GM21390 (cell line): ENCODE results near the gene N4BP2L1.
"Not testable (repeated sequence)": the region's sequence is repeated elsewhere in the genome, so short reads cannot be mapped to it uniquely, and the experiment has no call there.

ENCODE experiments used
- ATAC-seq: cut with Tn5 transposase; IDR thresholded peaks from one replicate; pipeline ENCODE4 v1.9.1; 2021; ENCODE audit not compliant: unreplicated experiment

The N4BP2L1 gene

GRCh38 chr13:32391101-32391619, 36.8 kb downstream of the N4BP2L1 start:
- no peak for ATAC-seq

GRCh38 chr13:32390484-32390883, 37.4 kb downstream of the N4BP2L1 start:
- no peak for ATAC-seq

- no peak for ATAC-seq
Measured at GRCh38 chr13:32390048-32390447, 37.9 kb downstream of the N4BP2L1 start.

- ATAC-seq, result no peak
Measured at GRCh38 chr13:32385410-32385809, 42.5 kb downstream of the N4BP2L1 start.

DNA sequence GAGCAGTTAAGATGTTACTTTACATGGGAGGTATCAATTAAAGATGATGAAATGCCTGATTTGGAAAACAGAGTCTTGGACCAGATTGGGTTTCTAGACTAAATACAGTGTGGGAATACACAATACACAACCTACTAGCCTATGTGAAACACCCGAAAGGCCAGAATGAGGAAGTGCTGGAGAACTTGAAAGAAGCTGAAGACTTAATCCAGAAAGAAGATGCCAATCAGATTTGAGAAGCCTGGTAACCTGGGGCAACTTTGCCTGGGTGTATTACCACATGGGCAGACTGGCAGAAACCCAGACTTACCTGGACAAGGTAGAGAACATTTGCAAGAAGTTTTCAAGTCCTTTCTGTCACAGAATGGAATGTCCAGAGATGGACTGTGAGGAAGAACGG, 43.2 kb downstream of the N4BP2L1 start:
- no peak for ATAC-seq

DNA sequence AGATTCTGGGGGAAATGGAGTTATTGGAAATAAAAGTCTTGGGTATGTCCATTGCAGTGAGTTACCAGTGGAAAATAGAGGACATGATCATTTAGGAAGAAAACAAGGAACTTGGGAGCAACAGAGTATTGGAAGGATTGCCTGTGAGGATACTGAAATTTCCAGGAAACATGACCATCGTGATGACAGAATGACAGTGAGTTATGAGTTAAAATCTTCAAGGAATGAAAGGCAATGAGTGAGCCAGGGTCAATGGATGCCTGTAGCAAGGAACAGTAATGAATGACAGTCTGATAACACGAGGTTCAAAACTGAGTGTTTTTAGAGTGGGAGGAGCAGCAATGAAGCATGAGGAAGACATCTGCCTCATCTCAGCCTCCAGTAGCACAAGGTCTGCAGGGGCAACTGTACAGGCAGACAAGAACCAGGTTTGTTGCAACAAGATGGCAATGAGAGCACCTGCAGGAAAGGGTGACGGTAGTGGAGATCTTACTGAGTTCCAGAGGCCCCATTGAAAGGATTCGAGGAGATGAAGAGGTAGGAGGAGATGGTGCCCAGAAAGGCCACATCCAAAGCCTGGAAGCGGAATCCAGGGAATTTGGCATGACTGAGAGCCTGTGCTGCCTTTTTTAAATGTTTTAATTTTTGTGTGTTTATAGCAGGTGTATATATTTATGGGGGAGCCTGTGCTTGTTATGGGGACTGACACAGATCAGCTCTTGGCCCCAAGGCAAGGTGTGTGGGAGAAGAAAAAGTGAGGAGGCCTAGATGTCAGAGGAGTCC, 43.9 kb downstream of the N4BP2L1 start:
- no peak for ATAC-seq

- no peak for ATAC-seq
Measured at GRCh38 chr13:32381539-32381938, 46.4 kb downstream of the N4BP2L1 start.

DNA sequence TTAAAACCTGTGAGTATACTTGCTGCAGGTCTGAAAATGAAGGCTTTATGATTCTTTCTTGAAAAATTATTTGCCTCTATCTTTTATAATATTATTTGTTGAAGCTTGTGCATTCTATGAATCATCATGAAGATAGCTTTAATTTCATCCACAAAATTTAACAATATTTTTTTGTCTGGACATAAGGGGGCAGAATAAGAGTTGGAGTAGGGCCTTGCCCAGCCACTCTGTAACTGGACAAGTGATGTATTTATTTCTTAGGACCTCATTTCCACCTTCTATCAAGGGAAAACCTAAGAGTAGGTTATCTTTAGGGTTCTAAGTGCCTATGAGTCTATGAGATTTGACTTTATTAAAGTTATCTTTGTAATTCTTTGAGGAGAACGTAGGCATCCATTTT, 49.9 kb downstream of the N4BP2L1 start:
- ATAC-seq, result no peak

- no peak for ATAC-seq
Measured at GRCh38 chr13:32376642-32377415, 51.1 kb downstream of the N4BP2L1 start.

GRCh38 chr13:32370805-32371204, 57.1 kb downstream of the N4BP2L1 start:
- ATAC-seq, result no peak

DNA sequence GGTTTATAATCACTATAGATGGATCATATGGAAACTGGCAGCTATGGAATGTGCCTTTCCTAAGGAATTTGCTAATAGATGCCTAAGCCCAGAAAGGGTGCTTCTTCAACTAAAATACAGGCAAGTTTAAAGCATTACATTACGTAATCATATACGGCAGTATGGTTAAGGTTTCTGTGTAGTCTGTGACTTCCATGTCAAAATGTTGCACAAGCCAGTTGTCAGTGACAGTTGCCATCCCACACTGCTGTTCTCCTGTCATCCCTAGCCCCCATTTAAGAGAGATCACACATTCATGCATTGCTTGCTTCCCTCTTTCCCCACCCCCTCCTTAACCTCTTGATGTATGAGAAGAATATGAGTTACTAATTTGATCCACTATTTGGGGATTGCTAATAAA, 65.4 kb downstream of the N4BP2L1 start:
- ATAC-seq, result no peak

DNA sequence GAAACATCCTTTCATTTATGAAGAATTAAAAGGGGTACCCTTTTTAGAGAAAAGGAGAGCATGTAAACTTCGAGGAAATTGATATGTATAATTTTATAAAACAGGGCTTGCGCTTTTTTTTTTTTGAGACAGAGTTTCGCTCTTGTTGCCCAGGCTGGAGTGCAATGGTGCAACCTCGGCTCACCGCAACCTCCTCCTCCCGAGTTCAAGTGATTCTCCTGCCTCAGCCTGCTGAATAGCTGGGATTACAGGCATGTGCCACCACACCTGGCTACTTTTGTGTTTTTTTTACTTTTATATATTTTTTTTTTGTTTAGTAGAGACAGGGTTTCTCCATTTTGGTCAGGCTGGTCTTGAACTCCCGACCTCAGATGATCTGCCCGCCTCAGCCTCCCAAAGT, 72.0 kb downstream of the N4BP2L1 start:
- not testable (repeated sequence) for ATAC-seq

- peak; percentile 54 for ATAC-seq
Measured at GRCh38 chr13:32354040-32354439, 73.9 kb downstream of the N4BP2L1 start.

- not testable (repeated sequence) for ATAC-seq
Measured at GRCh38 chr13:32350839-32351441, 77.0 kb downstream of the N4BP2L1 start.
